ENCODE measurements around the gene ST3GAL3. TPM values are rescaled to one million over a fixed set of nuclear protein-coding genes. Genes with fewer than 3 reads are reported as not detected.

Gene ST3GAL3
- total and polyA plus RNA-seq, 2 of the 13 experiments (the other 11 are each of a cell fraction or from before 2014, with no cell fraction given), result 5.1 to 8.1 TPM

DNA sequence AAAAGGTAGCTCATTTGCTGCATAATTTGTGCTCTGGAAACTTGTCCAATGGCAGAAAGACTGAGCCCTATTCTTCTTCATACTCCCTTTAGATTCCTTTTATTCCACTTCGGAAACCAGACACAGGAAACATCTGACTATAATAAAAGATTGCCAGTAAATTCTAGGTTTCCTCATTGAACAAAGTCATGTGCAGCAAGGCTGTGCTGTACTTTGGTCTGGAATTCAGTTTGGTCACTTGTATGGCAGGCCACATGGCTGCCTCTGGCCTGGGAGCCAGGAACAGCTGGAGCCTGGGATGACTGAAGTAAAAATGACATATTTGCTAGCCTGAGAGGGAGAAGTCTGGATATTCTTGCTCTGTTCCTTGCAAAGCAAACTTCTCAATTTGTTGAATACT lies 79.6 kb downstream of the ST3GAL3 start (continued):
- peak; percentile 33; the same call in 1 of the 2 replicates for TF ChIP-seq GATAD2A (CRISPR knock-in tag; IDR thresholded peaks at IDR 0.05)
- TF ChIP-seq ZBTB8A (CRISPR knock-in tag; IDR thresholded peaks at IDR 0.05; ENCODE audit: borderline replicate concordance, low read depth), result no peak
- TF ChIP-seq, protein P1, sequence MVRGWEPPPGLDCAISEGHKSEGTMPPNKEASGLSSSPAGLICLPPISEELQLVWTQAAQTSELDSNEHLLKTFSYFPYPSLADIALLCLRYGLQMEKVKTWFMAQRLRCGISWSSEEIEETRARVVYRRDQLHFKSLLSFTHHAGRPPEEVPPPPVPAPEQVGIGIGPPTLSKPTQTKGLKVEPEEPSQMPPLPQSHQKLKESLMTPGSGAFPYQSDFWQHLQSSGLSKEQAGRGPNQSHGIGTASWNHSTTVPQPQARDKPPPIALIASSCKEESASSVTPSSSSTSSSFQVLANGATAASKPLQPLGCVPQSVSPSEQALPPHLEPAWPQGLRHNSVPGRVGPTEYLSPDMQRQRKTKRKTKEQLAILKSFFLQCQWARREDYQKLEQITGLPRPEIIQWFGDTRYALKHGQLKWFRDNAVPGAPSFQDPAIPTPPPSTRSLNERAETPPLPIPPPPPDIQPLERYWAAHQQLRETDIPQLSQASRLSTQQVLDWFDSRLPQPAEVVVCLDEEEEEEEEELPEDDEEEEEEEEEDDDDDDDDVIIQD (CRISPR knock-in tag; IDR thresholded peaks at IDR 0.05; ENCODE audit: low read depth), result 0 out of 2 replicates have a peak, but pooled peaks have one; percentile 24
- TF ChIP-seq ZNF205 (CRISPR knock-in tag; IDR thresholded peaks at IDR 0.05), result no peak
- no peak for TF ChIP-seq KLF13 (CRISPR knock-in tag; IDR thresholded peaks at IDR 0.05)
- TF ChIP-seq, protein P2, sequence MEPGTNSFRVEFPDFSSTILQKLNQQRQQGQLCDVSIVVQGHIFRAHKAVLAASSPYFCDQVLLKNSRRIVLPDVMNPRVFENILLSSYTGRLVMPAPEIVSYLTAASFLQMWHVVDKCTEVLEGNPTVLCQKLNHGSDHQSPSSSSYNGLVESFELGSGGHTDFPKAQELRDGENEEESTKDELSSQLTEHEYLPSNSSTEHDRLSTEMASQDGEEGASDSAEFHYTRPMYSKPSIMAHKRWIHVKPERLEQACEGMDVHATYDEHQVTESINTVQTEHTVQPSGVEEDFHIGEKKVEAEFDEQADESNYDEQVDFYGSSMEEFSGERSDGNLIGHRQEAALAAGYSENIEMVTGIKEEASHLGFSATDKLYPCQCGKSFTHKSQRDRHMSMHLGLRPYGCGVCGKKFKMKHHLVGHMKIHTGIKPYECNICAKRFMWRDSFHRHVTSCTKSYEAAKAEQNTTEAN (CRISPR knock-in tag; conservative IDR thresholded peaks at IDR 0.05), result 0 out of 2 replicates have a peak, but pooled peaks have one; percentile 35
- TF ChIP-seq ZNF251 (CRISPR knock-in tag; IDR thresholded peaks at IDR 0.05), result no peak
- TF ChIP-seq, protein P3, sequence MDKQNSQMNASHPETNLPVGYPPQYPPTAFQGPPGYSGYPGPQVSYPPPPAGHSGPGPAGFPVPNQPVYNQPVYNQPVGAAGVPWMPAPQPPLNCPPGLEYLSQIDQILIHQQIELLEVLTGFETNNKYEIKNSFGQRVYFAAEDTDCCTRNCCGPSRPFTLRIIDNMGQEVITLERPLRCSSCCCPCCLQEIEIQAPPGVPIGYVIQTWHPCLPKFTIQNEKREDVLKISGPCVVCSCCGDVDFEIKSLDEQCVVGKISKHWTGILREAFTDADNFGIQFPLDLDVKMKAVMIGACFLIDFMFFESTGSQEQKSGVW (CRISPR knock-in tag; IDR thresholded peaks at IDR 0.05; ENCODE audit: borderline replicate concordance), result no peak
- peak; percentile 61 for TF ChIP-seq SAP130 (CRISPR knock-in tag; IDR thresholded peaks at IDR 0.05; ENCODE audit: low read depth)
- TF ChIP-seq NFIB (CRISPR knock-in tag; IDR thresholded peaks at IDR 0.05; ENCODE audit: borderline replicate concordance), result no peak
- TF ChIP-seq CC2D1A (CRISPR knock-in tag; IDR thresholded peaks at IDR 0.05), result no peak
- no peak for TF ChIP-seq ZNF878 (CRISPR knock-in tag; IDR thresholded peaks at IDR 0.05)
- TF ChIP-seq NR2F6 (IDR thresholded peaks at IDR 0.05), result no peak
- TF ChIP-seq NR2F6 (CRISPR knock-in tag; IDR thresholded peaks at IDR 0.05), result no peak
- no peak for TF ChIP-seq ZMAT3 (CRISPR knock-in tag; conservative IDR thresholded peaks at IDR 0.05)
- TF ChIP-seq ZNF713 (CRISPR knock-in tag; IDR thresholded peaks at IDR 0.05), result no peak
- TF ChIP-seq HHEX (CRISPR knock-in tag; IDR thresholded peaks at IDR 0.05), result no peak
- peak; percentile 94 for TF ChIP-seq ZNF644 (CRISPR knock-in tag; IDR thresholded peaks at IDR 0.05; ENCODE audit: low read depth)
- TF ChIP-seq, protein P4, sequence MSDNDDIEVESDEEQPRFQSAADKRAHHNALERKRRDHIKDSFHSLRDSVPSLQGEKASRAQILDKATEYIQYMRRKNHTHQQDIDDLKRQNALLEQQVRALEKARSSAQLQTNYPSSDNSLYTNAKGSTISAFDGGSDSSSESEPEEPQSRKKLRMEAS (IDR thresholded peaks at IDR 0.05), result peak; percentile 87
- TF ChIP-seq, protein P5, sequence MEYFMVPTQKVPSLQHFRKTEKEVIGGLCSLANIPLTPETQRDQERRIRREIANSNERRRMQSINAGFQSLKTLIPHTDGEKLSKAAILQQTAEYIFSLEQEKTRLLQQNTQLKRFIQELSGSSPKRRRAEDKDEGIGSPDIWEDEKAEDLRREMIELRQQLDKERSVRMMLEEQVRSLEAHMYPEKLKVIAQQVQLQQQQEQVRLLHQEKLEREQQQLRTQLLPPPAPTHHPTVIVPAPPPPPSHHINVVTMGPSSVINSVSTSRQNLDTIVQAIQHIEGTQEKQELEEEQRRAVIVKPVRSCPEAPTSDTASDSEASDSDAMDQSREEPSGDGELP (IDR thresholded peaks at IDR 0.05; ENCODE audit: borderline replicate concordance, low read depth), result peak; percentile 86
- TF ChIP-seq, protein P6, sequence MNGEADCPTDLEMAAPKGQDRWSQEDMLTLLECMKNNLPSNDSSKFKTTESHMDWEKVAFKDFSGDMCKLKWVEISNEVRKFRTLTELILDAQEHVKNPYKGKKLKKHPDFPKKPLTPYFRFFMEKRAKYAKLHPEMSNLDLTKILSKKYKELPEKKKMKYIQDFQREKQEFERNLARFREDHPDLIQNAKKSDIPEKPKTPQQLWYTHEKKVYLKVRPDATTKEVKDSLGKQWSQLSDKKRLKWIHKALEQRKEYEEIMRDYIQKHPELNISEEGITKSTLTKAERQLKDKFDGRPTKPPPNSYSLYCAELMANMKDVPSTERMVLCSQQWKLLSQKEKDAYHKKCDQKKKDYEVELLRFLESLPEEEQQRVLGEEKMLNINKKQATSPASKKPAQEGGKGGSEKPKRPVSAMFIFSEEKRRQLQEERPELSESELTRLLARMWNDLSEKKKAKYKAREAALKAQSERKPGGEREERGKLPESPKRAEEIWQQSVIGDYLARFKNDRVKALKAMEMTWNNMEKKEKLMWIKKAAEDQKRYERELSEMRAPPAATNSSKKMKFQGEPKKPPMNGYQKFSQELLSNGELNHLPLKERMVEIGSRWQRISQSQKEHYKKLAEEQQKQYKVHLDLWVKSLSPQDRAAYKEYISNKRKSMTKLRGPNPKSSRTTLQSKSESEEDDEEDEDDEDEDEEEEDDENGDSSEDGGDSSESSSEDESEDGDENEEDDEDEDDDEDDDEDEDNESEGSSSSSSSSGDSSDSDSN (CRISPR knock-in tag; IDR thresholded peaks at IDR 0.05), result no peak
- peak; percentile 97 for TF ChIP-seq ZNF441 (CRISPR knock-in tag; IDR thresholded peaks at IDR 0.05; ENCODE audit: borderline replicate concordance)
- no peak for TF ChIP-seq SP4 (CRISPR knock-in tag; IDR thresholded peaks at IDR 0.05)
- peak; percentile 79 for TF ChIP-seq MYC (CRISPR knock-in tag; IDR thresholded peaks at IDR 0.05; ENCODE audit: borderline replicate concordance)
- TF ChIP-seq, protein P7, sequence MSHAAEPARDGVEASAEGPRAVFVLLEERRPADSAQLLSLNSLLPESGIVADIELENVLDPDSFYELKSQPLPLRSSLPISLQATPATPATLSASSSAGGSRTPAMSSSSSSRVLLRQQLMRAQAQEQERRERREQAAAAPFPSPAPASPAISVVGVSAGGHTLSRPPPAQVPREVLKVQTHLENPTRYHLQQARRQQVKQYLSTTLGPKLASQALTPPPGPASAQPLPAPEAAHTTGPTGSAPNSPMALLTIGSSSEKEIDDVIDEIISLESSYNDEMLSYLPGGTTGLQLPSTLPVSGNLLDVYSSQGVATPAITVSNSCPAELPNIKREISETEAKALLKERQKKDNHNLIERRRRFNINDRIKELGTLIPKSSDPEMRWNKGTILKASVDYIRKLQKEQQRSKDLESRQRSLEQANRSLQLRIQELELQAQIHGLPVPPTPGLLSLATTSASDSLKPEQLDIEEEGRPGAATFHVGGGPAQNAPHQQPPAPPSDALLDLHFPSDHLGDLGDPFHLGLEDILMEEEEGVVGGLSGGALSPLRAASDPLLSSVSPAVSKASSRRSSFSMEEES (CRISPR knock-in tag; IDR thresholded peaks at IDR 0.05), result 0 out of 2 replicates have a peak, but pooled peaks have one; percentile 43

All from HepG2 (cell line).